Esophagus squamous epithelium (tissue), 5 donors: Measurements from ENCODE around the gene ZNF653. TPM values are rescaled to one million over a fixed set of nuclear protein-coding genes. Genes with fewer than 3 reads are reported as not detected.
"Not testable (repeated sequence)": the region's sequence is repeated elsewhere in the genome, so short reads cannot be mapped to it uniquely, and the experiment has no call there.

Source experiments
- DNase-seq: peaks from one replicate; lab custom pipeline; 2025; lab: John Stamatoyannopoulos, UW
- H3K27ac ChIP-seq, 4 donors: fragments of 200-600 bp; sonication (generic); one replicate each; pipeline ENCODE4 v1.5.1; 2016 to 2019; ENCODE audit warnings: mild to moderate bottlenecking in 1 of 4
- H3K27me3 ChIP-seq, 4 donors: fragments of 200-600 bp; sonication (generic); 1 replicate in 3 of 4; 2 replicates in 1 of 4; pipeline versions ENCODE4 v1.5.1 to v1.6.0; 2017 to 2021; ENCODE audit warnings: antibody characterized with exemption in 1 of 4
- H3K36me3 ChIP-seq, 3 donors: fragments of 200-600 bp; sonication (generic); one replicate each; pipeline ENCODE4 v1.5.1; 2016 to 2019
- H3K4me1 ChIP-seq, 3 donors: fragments of 200-600 bp; sonication (generic); one replicate each; pipeline ENCODE4 v1.5.1; 2017 to 2019
- H3K4me3 ChIP-seq, 4 donors: fragments of 200-600 bp; sonication (generic); 1 replicate in 3 of 4; 2 replicates in 1 of 4; pipeline ENCODE4 v1.5.1; 2016 to 2019; ENCODE audit warnings: mild to moderate bottlenecking in 2 of 4, moderate library complexity in 1 of 4
- H3K9me3 ChIP-seq, 3 donors: fragments of 200-600 bp; sonication (generic); one replicate each; pipeline ENCODE4 v1.5.1; 2016 to 2019
- POLR2A ChIP-seq, 4 donors: fragments of 450-650 bp; IDR thresholded peaks; one replicate each; pipeline ENCODE4 v1.6.1; 2017; ENCODE audit warnings: antibody characterized with exemption in 4 of 4, mild to moderate bottlenecking in 4 of 4, moderate library complexity in 3 of 4
- WGBS, 2 donors: methylation state at CpG; one replicate each; pipeline ENCODE4 v1.1.5; 2018; 5-methylcytosine and 5-hydroxymethylcytosine counted together
- intact Hi-C: fragments of 100-400 bp; cut with DNase I; formaldehyde crosslinking; loops from one replicate; pipeline ENCODE4 v1.15.0; 2022
- total RNA-seq, 4 donors: library from RNA; depleted of rRNA; stranded (reverse); fragments of >200 nt; gene quantifications; one replicate each; pipeline ENCODE4 v1.1.0, GENCODE V29; 2016
- TF ChIP-seq, protein P1 (sequence below), 6 experiments: fragments of 450-650 bp in 4 of 6; fragments of 200-600 bp in 2 of 6; sonication (generic) in 2 of 6; IDR thresholded peaks; one replicate each; pipeline ENCODE4 v1.5.1; 2016 to 2019; ENCODE audit warnings: antibody characterized with exemption in 6 of 6, mild to moderate bottlenecking in 4 of 6, moderate library complexity in 4 of 6
- donor health status: DM: yes; HTN: yes; CAD: no.

Gene ZNF653
- total RNA-seq, 4 donors from 2014 or later, result 3.6 to 10.2 (median 5.0) TPM

DNA sequence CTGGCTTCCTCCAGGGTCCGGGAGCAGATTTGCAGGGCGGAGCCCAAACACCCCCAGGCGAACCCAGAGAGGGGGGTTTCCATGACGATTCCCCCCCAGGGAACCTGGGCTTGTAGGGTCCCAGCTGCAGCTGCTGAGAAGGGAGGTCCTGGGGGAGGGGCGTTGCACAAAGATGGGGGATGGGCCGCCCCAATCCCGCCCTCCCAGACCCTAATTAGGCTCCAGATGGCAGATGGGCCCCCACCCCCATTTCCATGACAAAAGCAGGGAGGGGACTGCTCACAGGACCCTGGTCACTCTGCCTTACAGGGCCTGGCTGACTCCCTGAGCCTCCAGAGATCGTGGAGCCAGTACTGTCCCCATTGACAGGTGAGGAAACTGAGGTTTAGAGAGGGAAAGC lies 40.0 kb downstream of the ZNF653 start:
- H3K36me3 ChIP-seq, result no peaks in the 10 kb centered on the region
- H3K27me3 ChIP-seq, result peaks cover 0 to 8% (median 0%) of the 10 kb centered on the region in 4 donors
- no peak for TF ChIP-seq POLR2A (IDR thresholded peaks at IDR 0.05)
- TF ChIP-seq, protein P1, sequence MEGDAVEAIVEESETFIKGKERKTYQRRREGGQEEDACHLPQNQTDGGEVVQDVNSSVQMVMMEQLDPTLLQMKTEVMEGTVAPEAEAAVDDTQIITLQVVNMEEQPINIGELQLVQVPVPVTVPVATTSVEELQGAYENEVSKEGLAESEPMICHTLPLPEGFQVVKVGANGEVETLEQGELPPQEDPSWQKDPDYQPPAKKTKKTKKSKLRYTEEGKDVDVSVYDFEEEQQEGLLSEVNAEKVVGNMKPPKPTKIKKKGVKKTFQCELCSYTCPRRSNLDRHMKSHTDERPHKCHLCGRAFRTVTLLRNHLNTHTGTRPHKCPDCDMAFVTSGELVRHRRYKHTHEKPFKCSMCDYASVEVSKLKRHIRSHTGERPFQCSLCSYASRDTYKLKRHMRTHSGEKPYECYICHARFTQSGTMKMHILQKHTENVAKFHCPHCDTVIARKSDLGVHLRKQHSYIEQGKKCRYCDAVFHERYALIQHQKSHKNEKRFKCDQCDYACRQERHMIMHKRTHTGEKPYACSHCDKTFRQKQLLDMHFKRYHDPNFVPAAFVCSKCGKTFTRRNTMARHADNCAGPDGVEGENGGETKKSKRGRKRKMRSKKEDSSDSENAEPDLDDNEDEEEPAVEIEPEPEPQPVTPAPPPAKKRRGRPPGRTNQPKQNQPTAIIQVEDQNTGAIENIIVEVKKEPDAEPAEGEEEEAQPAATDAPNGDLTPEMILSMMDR (IDR thresholded peaks at IDR 0.05), result no peak
- H3K4me3 ChIP-seq, result no peak overlapping the region
- H3K27ac ChIP-seq, result no peak overlapping the region
- peaks cover 0 to 10% (median 0%) of the 10 kb centered on the region in 3 donors for H3K4me1 ChIP-seq
- no peak for DNase-seq
- intact Hi-C loops, result no loop called here
- H3K9me3 ChIP-seq, result no peaks in the 10 kb centered on the region
- no CpG with 5 or more reads among the region's 8 CpGs for WGBS, 2 donors

DNA sequence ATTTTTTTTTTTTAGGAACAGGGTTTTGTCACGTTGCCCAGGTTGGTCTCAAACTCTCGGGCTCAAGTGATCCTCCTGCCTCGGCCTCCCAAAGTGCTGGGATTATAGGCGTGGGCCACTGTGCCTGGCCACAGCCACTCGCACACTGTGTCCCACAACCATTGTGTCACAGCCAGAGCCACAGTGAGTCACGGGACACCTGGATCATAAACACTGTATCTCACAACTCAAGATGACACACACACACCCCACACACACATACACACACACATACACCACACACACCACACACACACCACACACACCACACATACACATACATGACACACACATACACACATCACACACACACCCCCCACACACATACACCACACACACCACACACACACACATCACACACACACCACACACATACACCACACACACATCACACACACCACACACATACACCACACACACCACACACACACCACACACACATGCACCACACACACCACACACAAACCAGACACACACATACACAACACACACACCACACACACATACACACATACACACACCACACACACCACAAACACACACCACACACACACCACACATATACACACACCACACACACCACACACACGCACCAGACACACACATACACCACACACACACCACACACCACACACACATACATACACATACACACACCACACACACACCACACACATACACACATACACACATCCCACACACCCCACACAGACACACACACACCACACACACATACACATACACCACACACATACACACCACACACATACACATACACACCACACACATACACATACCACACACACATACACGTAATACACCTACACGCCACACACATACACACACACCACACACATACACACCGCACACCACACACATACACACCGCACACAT lies 41.0 kb downstream of the ZNF653 start:
- TF ChIP-seq POLR2A (IDR thresholded peaks at IDR 0.05), result no peak
- TF ChIP-seq, protein P1 (IDR thresholded peaks at IDR 0.05), result no peak
- H3K27ac ChIP-seq, result no peak overlapping the region
- H3K4me1 ChIP-seq, result peaks cover 0 to 10% (median 0%) of the 10 kb centered on the region in 3 donors
- H3K27me3 ChIP-seq, result peaks cover 0 to 17% (median 0%) of the 10 kb centered on the region in 4 donors
- intact Hi-C loops, result no loop called here
- no peaks in the 10 kb centered on the region for H3K9me3 ChIP-seq
- H3K36me3 ChIP-seq, result no peaks in the 10 kb centered on the region
- 73 to 76% methylated on average over 11 of the region's 11 CpGs for WGBS, 2 donors
- no peak for DNase-seq
- H3K4me3 ChIP-seq, result no peak overlapping the region

DNA sequence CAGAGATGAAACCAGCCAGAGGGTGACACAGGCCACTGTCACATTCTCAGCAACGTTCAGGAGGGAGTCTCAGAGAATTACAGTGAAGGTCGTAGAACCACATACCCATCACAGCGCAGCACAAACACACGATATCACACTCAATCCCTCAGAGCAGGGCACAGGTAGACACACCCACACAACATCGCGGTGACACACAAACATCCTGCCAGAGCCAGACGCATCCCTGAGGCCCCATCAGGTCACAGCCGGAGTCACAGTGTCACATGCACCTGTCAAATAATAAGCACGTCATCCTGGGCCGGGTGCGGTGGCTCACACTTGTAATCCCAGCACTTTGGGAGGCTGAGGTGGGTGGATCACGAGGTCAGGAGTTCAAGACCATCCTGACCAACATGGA lies 42.2 kb downstream of the ZNF653 start:
- no peaks in the 10 kb centered on the region for H3K36me3 ChIP-seq
- DNase-seq, result no peak
- H3K27ac ChIP-seq, result no peak overlapping the region
- no peak overlapping the region for H3K4me3 ChIP-seq
- intact Hi-C loops, result no loop called here
- TF ChIP-seq, protein P1 (IDR thresholded peaks at IDR 0.05), result no peak
- TF ChIP-seq POLR2A (IDR thresholded peaks at IDR 0.05), result no peak
- no peaks in the 10 kb centered on the region for H3K9me3 ChIP-seq
- H3K27me3 ChIP-seq, result peaks cover 0 to 22% (median 0%) of the 10 kb centered on the region in 4 donors
- peaks cover 0 to 3% (median 0%) of the 10 kb centered on the region in 3 donors for H3K4me1 ChIP-seq
- 64 to 69% methylated on average over 5 to 8 of the region's 12 CpGs for WGBS, 2 donors

DNA sequence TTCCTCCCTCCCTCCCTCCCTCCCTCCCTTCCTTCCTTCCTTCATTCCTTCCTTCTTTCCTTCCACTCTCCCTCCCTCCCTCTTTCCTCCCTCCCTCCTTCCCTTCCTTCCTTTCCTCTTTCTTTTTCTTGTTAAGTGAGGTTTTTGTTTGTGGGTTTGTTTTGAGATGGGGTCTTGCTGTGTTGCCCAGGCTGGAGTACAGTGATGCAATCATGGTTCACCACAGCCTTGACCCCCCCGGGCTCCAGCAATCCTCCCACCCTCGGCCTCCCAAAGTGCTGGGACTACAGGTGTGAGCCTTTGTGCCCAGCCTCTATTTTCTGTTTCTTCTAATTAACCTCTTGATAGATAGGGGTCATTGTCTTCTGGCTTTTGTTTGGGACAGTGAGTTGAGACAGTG lies 44.2 kb downstream of the ZNF653 start:
- Histone ChIP-seq H3K4me3 (no peak overlapping the region), H3K27me3 (peaks cover 0 to 30% (median 0%) of the 10 kb centered on the region in 4 donors), H3K9me3 (no peaks in the 10 kb centered on the region), H3K27ac (no peak overlapping the region), H3K36me3 (no peaks in the 10 kb centered on the region), H3K4me1 (no peaks in the 10 kb centered on the region)
- intact Hi-C loops, result no loop called here
- TF ChIP-seq POLR2A (IDR thresholded peaks at IDR 0.05), result no peak
- TF ChIP-seq, protein P1 (IDR thresholded peaks at IDR 0.05), result no peak
- DNase-seq, result no peak
- WGBS, 2 donors, result 39 to 71% methylated on average over 1 to 2 of the region's 2 CpGs

DNA sequence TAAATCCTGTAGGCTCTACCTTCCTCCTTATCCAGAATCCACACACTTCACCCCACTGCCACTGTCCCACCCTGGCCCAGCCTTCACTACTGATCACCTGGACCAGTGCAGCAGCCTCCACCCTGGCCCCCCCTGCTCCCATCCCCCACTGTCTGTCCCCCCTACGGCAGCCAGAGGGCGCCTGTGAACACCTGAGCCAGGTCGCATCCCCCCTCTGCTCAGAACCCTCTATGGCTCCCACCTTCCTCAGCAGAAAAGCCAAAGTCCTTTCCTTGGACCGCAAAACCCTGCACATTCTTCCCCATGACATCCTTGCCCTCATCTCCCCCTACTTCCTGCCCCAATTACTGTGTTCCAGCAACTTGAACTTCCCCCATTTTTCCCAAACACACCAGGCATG lies 45.4 kb downstream of the ZNF653 start:
- no peak overlapping the region for H3K27ac ChIP-seq
- DNase-seq, result no peak
- H3K36me3 ChIP-seq, result no peaks in the 10 kb centered on the region
- intact Hi-C loops, result no loop called here
- WGBS, 2 donors, result 45 to 46% methylated on average over 3 to 4 of the region's 4 CpGs
- no peaks in the 10 kb centered on the region for H3K4me1 ChIP-seq
- peaks cover 0 to 23% (median 0%) of the 10 kb centered on the region in 4 donors for H3K27me3 ChIP-seq
- TF ChIP-seq POLR2A (IDR thresholded peaks at IDR 0.05), result no peak
- TF ChIP-seq, protein P1 (IDR thresholded peaks at IDR 0.05), result peak in 2 of 6 experiments; percentile 11 to 26
- no peaks in the 10 kb centered on the region for H3K9me3 ChIP-seq
- no peak overlapping the region for H3K4me3 ChIP-seq

DNA sequence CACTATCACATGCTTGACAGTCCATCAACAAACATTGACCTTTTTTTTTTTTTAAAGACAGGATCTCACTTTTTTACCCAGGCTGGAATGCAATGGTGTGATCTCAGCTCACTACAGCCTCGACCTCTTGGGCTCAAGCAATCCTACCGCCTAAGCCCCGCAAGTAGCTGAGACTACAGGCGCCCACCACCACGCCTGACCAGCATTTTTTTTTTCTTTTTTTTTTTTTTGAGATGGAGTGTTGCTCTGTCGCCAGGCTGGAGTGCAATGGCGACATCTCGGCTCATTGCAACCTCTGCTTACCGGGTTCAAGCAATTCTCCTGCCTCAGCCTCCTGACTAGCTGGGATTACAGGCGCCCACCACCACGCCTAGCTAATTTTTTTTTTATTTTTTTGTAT lies 46.7 kb downstream of the ZNF653 start:
- H3K27me3 ChIP-seq, result peaks cover 0 to 28% (median 0%) of the 10 kb centered on the region in 4 donors
- H3K4me3 ChIP-seq, H3K36me3 ChIP-seq, intact Hi-C loops, DNase-seq, H3K4me1 ChIP-seq, H3K27ac ChIP-seq, H3K9me3 ChIP-seq: not testable (repeated sequence)
- 64 to 82% methylated on average over 11 of the region's 11 CpGs for WGBS, 2 donors
